Left hindlimb (tissue), 1 donor: ENCODE data around the gene CUEDC2.

Source experiments
- DNase-seq: peaks from one replicate; pipeline ENCODE4 v3.0.0-alpha.2; 2018

CUEDC2 gene, protein sequence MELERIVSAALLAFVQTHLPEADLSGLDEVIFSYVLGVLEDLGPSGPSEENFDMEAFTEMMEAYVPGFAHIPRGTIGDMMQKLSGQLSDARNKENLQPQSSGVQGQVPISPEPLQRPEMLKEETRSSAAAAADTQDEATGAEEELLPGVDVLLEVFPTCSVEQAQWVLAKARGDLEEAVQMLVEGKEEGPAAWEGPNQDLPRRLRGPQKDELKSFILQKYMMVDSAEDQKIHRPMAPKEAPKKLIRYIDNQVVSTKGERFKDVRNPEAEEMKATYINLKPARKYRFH

GRCh38 chr10:102432162-102432950, at the start of gene CUEDC2:
Gene CUEDC2 (minus strand): TSS chr10:102432574. CDS start chr10:102425188, 7,386 bp downstream.
- DNase-seq = peak; percentile 97

DNA sequence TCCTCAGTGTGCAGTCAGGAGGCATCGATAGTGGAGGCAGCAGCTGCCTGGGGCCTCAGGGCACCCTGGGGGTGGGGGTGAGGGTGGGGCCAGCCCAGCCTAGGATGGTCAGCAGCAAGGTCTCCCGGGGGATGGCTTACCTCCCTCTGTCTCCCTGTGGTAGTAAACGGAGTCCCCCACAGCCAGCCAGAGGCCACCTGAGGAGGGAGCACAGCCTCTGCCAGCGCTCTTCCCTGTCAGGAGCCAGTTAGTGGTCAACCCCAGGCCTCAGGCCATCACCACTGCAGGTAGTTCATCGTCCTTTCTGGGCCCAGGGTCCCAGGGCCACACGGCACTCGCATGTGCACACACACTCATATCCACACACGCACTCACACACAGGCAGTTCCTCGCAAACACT, 48.0 kb upstream of the CUEDC2 start:
- no peak for DNase-seq

- no peak for DNase-seq
Observed at GRCh38 chr10:102479651-102480050, 47.3 kb upstream of the CUEDC2 start.

GRCh38 chr10:102476466-102477141, 44.2 kb upstream of the CUEDC2 start:
- no peak for DNase-seq

GRCh38 chr10:102475451-102476040, 43.2 kb upstream of the CUEDC2 start:
- DNase-seq = no peak

- no peak for DNase-seq
Observed at GRCh38 chr10:102473445-102474331, 41.3 kb upstream of the CUEDC2 start.

GRCh38 chr10:102470579-102471546, 38.5 kb upstream of the CUEDC2 start:
- no peak for DNase-seq

DNA sequence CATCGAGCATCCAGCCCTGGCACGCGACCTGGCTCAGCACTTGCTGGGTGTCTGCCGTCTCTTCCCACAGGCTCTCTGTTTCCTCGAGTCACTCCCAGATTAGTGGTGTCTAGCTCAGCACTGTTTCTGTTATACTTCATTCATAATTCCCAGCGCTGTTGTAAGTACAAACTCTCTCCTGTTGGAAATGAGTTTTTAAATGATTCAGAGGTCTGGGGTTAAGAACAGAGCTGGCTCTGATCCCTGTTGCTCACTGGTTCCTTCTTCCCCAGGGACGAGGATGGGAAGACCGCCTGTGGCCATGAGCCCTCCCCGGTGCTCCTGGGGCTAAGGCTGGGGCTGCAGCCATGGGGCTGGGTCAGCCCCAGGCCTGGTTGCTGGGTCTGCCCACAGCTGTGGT, 36.3 kb upstream of the CUEDC2 start:
- no peak for DNase-seq

GRCh38 chr10:102467971-102468438, 35.6 kb upstream of the CUEDC2 start:
- no peak for DNase-seq

DNA sequence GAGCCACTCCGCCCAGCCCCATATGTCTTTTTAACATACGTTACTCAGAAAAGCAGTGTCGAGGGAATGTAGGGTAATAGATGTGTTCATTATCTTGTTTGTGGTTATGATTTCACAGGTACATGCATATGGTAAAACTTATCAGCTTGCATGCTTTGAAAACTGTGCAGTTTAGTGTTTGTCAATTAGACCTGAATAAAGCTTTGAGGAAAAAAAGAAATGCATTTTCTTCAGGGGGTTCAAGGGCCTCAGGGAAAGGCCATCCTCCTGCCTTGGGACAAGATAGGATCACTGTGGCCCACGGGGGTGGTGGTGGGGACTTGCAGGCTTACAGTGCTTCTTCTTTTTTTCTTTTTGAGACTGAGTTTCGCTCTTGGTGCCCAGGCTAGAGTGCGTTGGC, 34.9 kb upstream of the CUEDC2 start:
- no peak for DNase-seq

DNA sequence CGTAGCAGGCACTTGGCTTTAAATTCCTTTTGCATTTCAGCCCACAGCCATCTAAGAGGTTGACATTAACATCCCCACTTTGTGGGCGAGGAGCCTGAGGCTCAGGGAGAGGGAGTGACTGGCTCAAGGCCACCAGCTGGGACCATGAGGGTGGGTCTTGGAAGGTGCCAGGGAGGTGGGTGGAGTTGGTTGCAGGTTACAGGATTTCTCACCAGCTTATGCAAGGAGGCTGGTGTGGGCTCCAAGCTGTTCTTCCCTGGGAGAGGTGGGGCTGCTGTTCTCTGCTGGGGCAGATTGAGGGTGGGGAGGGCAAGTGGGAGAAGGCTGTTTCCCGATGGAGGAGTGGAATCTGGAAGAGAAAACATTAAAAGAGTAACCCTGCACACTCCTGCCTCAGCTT, 33.1 kb upstream of the CUEDC2 start:
- no peak for DNase-seq

GRCh38 chr10:102463983-102464382, 31.6 kb upstream of the CUEDC2 start:
- DNase-seq = no peak

DNA sequence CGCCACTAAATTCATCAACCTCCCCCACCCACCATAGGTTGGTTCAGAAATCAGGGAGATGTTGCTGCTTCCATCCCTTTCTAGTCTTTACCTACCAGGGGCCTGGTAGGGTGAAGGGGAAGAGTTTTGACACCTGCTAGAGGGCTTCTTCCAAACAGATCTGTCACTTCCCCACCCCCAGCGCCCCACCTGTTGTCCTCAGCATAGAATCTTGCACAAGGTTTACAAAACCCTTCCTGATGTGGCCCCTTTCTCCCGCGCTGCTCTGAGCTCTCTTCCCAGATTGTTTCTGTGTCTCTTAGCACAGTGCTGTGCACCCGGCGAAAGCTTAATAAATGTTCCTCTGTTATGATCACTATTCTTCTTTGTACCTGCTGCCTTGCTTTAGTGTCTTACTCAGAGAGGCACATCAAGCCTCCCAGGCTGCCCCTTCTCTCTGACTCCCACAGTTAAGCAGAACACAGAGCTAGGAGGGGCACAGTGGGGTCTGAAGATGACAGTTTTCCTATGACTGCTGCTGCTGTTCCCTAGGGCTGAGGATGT, 30.2 kb upstream of the CUEDC2 start:
- no peak for DNase-seq

- peak; percentile 87 for DNase-seq
Observed at GRCh38 chr10:102461187-102462054, 29.0 kb upstream of the CUEDC2 start.

- no peak for DNase-seq
Observed at GRCh38 chr10:102460836-102461186, 28.4 kb upstream of the CUEDC2 start.

GRCh38 chr10:102458656-102459055, 26.3 kb upstream of the CUEDC2 start:
- no peak for DNase-seq

- DNase-seq = no peak
Observed at GRCh38 chr10:102457591-102458150, 25.3 kb upstream of the CUEDC2 start.

- no peak for DNase-seq
Observed at GRCh38 chr10:102455893-102456471, 23.6 kb upstream of the CUEDC2 start.
